ENCODE results near the gene ZCCHC14.

Gene ZCCHC14

DNA sequence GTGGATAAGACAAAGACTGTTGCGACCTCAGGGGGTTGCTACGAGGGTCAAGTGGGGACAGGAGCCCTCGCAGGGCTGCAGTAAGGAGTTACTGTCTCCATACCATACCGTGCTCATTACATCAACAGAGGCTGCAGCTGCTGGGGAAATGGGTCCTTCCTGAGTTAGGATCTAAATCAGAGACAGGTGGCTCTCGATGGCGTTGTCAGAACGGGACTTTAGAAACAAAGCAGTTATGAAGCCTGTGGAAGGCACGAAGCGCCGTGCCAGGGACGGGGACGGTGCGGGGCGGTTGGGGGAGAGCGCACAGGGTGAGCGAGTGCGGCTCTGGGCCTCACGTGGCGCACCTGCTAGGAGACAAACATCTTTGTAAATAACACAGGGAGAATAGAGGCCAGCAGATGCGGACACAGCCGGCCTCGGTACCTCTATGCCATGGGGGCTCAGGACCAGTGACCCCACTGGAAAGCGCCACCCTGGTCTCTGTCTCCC, 34.4 kb downstream of the ZCCHC14 start:
- H3K27me3 ChIP-seq (ENCODE audit: control insufficient read depth, insufficient read depth, low read length) = no peaks in the 10 kb centered on the region
- no peak overlapping the region for H3K9ac ChIP-seq (ENCODE audit: low read length)
- H3K4me1 ChIP-seq (ENCODE audit: control insufficient read depth, low read depth, low read length) = peaks cover 3% of the 10 kb centered on the region
- H3K4me3 ChIP-seq (ENCODE audit: low read length) = no peak overlapping the region
- no peak overlapping the region for H3K27ac ChIP-seq (ENCODE audit: low read length)
- H3K9me3 ChIP-seq (ENCODE audit: control insufficient read depth, low read depth, low read length) = no peaks in the 10 kb centered on the region
- H3K36me3 ChIP-seq (ENCODE audit: control insufficient read depth, low read depth, low read length) = peaks cover 21% of the 10 kb centered on the region

- Histone ChIP-seq H3K4me1 (ENCODE audit: control insufficient read depth, low read depth, low read length) (peaks cover 3% of the 10 kb centered on the region), H3K9me3 (ENCODE audit: control insufficient read depth, low read depth, low read length) (no peaks in the 10 kb centered on the region), H3K27ac (ENCODE audit: low read length) (no peak overlapping the region), H3K4me3 (ENCODE audit: low read length) (no peak overlapping the region), H3K27me3 (ENCODE audit: control insufficient read depth, insufficient read depth, low read length) (no peaks in the 10 kb centered on the region), H3K9ac (ENCODE audit: low read length) (no peak overlapping the region), H3K36me3 (ENCODE audit: control insufficient read depth, low read depth, low read length) (peaks cover 21% of the 10 kb centered on the region)
These were observed 35.0 kb downstream of the ZCCHC14 start for GRCh38 chr16:87457709-87458423.

- H3K36me3 ChIP-seq (ENCODE audit: control insufficient read depth, low read depth, low read length) = peaks cover 24% of the 10 kb centered on the region
- no peak overlapping the region for H3K4me3 ChIP-seq (ENCODE audit: low read length)
- H3K4me1 ChIP-seq (ENCODE audit: control insufficient read depth, low read depth, low read length) = peaks cover 3% of the 10 kb centered on the region
- H3K9me3 ChIP-seq (ENCODE audit: control insufficient read depth, low read depth, low read length) = no peaks in the 10 kb centered on the region
- H3K9ac ChIP-seq (ENCODE audit: low read length) = no peak overlapping the region
- H3K27ac ChIP-seq (ENCODE audit: low read length) = no peak overlapping the region
- no peaks in the 10 kb centered on the region for H3K27me3 ChIP-seq (ENCODE audit: control insufficient read depth, insufficient read depth, low read length)
These were observed 35.7 kb downstream of the ZCCHC14 start for GRCh38 chr16:87457061-87457611.

GRCh38 chr16:87454391-87454790, 38.4 kb downstream of the ZCCHC14 start:
- Histone ChIP-seq H3K4me3 (ENCODE audit: low read length) (no peak overlapping the region), H3K27me3 (ENCODE audit: control insufficient read depth, insufficient read depth, low read length) (no peaks in the 10 kb centered on the region), H3K4me1 (ENCODE audit: control insufficient read depth, low read depth, low read length) (no peaks in the 10 kb centered on the region), H3K9me3 (ENCODE audit: control insufficient read depth, low read depth, low read length) (no peaks in the 10 kb centered on the region), H3K36me3 (ENCODE audit: control insufficient read depth, low read depth, low read length) (peaks cover 28% of the 10 kb centered on the region), H3K27ac (ENCODE audit: low read length) (no peak overlapping the region), H3K9ac (ENCODE audit: low read length) (no peak overlapping the region)

GRCh38 chr16:87453326-87453725, 39.5 kb downstream of the ZCCHC14 start:
- Histone ChIP-seq H3K36me3 (ENCODE audit: control insufficient read depth, low read depth, low read length) (peaks cover 26% of the 10 kb centered on the region), H3K27me3 (ENCODE audit: control insufficient read depth, insufficient read depth, low read length) (no peaks in the 10 kb centered on the region), H3K4me1 (ENCODE audit: control insufficient read depth, low read depth, low read length) (no peaks in the 10 kb centered on the region), H3K27ac (ENCODE audit: low read length) (no peak overlapping the region), H3K9ac (ENCODE audit: low read length) (no peak overlapping the region), H3K9me3 (ENCODE audit: control insufficient read depth, low read depth, low read length) (no peaks in the 10 kb centered on the region), H3K4me3 (ENCODE audit: low read length) (no peak overlapping the region)

- H3K4me1 ChIP-seq (ENCODE audit: control insufficient read depth, low read depth, low read length) = no peaks in the 10 kb centered on the region
- no peaks in the 10 kb centered on the region for H3K27me3 ChIP-seq (ENCODE audit: control insufficient read depth, insufficient read depth, low read length)
- H3K9ac ChIP-seq (ENCODE audit: low read length) = no peak overlapping the region
- peaks cover 26% of the 10 kb centered on the region for H3K36me3 ChIP-seq (ENCODE audit: control insufficient read depth, low read depth, low read length)
- H3K9me3 ChIP-seq (ENCODE audit: control insufficient read depth, low read depth, low read length) = no peaks in the 10 kb centered on the region
- H3K4me3 ChIP-seq (ENCODE audit: low read length) = no peak overlapping the region
- no peak overlapping the region for H3K27ac ChIP-seq (ENCODE audit: low read length)
These were observed 41.1 kb downstream of the ZCCHC14 start for GRCh38 chr16:87451563-87452210.

GRCh38 chr16:87448866-87449265, 44.0 kb downstream of the ZCCHC14 start:
- no peaks in the 10 kb centered on the region for H3K9me3 ChIP-seq (ENCODE audit: control insufficient read depth, low read depth, low read length)
- no peak overlapping the region for H3K4me3 ChIP-seq (ENCODE audit: low read length)
- H3K4me1 ChIP-seq (ENCODE audit: control insufficient read depth, low read depth, low read length) = no peaks in the 10 kb centered on the region
- peaks cover 37% of the 10 kb centered on the region for H3K36me3 ChIP-seq (ENCODE audit: control insufficient read depth, low read depth, low read length)
- H3K9ac ChIP-seq (ENCODE audit: low read length) = no peak overlapping the region
- H3K27ac ChIP-seq (ENCODE audit: low read length) = no peak overlapping the region
- no peaks in the 10 kb centered on the region for H3K27me3 ChIP-seq (ENCODE audit: control insufficient read depth, insufficient read depth, low read length)

DNA sequence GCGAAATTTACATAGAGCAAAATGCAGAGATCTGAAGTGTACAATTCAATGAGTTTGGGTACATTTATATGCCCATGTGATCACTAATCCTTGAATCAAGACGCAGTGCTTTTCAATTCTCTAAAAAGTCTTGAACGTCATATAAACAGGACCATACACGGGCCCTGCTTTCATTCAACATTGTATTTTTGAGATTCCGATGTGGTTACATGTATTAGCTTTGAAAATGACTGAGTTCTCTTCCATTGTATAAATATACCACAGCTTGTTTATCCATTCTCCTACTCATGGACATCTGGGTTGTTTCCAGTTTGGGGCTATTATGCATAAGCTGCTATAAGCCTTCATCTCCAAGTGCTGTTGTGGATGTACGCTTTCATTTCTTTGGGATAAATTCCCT, 45.5 kb downstream of the ZCCHC14 start:
- no peaks in the 10 kb centered on the region for H3K9me3 ChIP-seq (ENCODE audit: control insufficient read depth, low read depth, low read length)
- no peak overlapping the region for H3K27ac ChIP-seq (ENCODE audit: low read length)
- H3K27me3 ChIP-seq (ENCODE audit: control insufficient read depth, insufficient read depth, low read length) = no peaks in the 10 kb centered on the region
- no peak overlapping the region for H3K4me3 ChIP-seq (ENCODE audit: low read length)
- H3K4me1 ChIP-seq (ENCODE audit: control insufficient read depth, low read depth, low read length) = no peaks in the 10 kb centered on the region
- H3K9ac ChIP-seq (ENCODE audit: low read length) = no peak overlapping the region
- H3K36me3 ChIP-seq (ENCODE audit: control insufficient read depth, low read depth, low read length) = peaks cover 36% of the 10 kb centered on the region

- H3K9me3 ChIP-seq (ENCODE audit: control insufficient read depth, low read depth, low read length) = no peaks in the 10 kb centered on the region
- no peak overlapping the region for H3K9ac ChIP-seq (ENCODE audit: low read length)
- no peaks in the 10 kb centered on the region for H3K27me3 ChIP-seq (ENCODE audit: control insufficient read depth, insufficient read depth, low read length)
- H3K27ac ChIP-seq (ENCODE audit: low read length) = no peak overlapping the region
- no peak overlapping the region for H3K4me3 ChIP-seq (ENCODE audit: low read length)
- peaks cover 30% of the 10 kb centered on the region for H3K36me3 ChIP-seq (ENCODE audit: control insufficient read depth, low read depth, low read length)
- H3K4me1 ChIP-seq (ENCODE audit: control insufficient read depth, low read depth, low read length) = no peaks in the 10 kb centered on the region
These were observed 46.3 kb downstream of the ZCCHC14 start for GRCh38 chr16:87446479-87446878.

- H3K36me3 ChIP-seq (ENCODE audit: control insufficient read depth, low read depth, low read length) = peaks cover 30% of the 10 kb centered on the region
- H3K4me1 ChIP-seq (ENCODE audit: control insufficient read depth, low read depth, low read length) = no peaks in the 10 kb centered on the region
- H3K27me3 ChIP-seq (ENCODE audit: control insufficient read depth, insufficient read depth, low read length) = no peaks in the 10 kb centered on the region
- H3K27ac ChIP-seq (ENCODE audit: low read length) = no peak overlapping the region
- no peaks in the 10 kb centered on the region for H3K9me3 ChIP-seq (ENCODE audit: control insufficient read depth, low read depth, low read length)
- no peak overlapping the region for H3K9ac ChIP-seq (ENCODE audit: low read length)
- H3K4me3 ChIP-seq (ENCODE audit: low read length) = no peak overlapping the region
These were observed 47.3 kb downstream of the ZCCHC14 start for GRCh38 chr16:87445486-87445885.

DNA sequence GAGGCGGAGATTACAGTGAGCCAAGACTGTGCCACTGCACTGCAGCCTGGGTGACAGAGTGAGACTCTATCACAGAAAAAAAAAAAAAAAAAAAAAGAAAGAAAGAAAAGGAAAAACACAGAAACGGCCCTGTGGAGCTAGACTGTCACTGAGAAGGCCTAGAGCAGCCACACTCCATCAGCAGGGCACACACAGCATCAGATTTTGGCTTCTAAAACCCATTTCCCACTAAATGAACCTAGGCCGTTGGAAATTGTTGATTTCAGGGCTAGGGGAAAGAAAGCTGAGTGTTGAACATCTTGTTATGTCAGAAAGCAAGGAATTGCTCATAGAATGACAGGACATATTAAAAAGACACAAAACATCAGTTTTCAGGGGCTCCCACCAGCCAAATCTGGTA, 48.9 kb downstream of the ZCCHC14 start:
- H3K4me1 ChIP-seq (ENCODE audit: control insufficient read depth, low read depth, low read length) = no peaks in the 10 kb centered on the region
- no peak overlapping the region for H3K9ac ChIP-seq (ENCODE audit: low read length)
- H3K9me3 ChIP-seq (ENCODE audit: control insufficient read depth, low read depth, low read length) = no peaks in the 10 kb centered on the region
- H3K4me3 ChIP-seq (ENCODE audit: low read length) = no peak overlapping the region
- H3K27me3 ChIP-seq (ENCODE audit: control insufficient read depth, insufficient read depth, low read length) = no peaks in the 10 kb centered on the region
- H3K27ac ChIP-seq (ENCODE audit: low read length) = no peak overlapping the region
- H3K36me3 ChIP-seq (ENCODE audit: control insufficient read depth, low read depth, low read length) = peaks cover 30% of the 10 kb centered on the region
